Astrocyte (in vitro differentiated cells and primary cell): ENCODE results near the gene ZNF532. TPM values are rescaled to one million over a fixed set of nuclear protein-coding genes. Genes with fewer than 3 reads are reported as not detected.

Source experiments
- DNase-seq: peaks from one replicate; pipeline ENCODE4 v3.0.0-alpha.2; 2010; ENCODE audit warnings: low read depth
- FAIRE-seq: peaks from 2 replicates; lab custom pipeline; 2011; peaks lifted over from hg19 to GRCh38; lab: Jason Lieb, UNC
- H2AFZ ChIP-seq: 2 replicates; pipeline ENCODE4 v1.6.0; 2012; ENCODE audit warnings: low read depth, low read length, inconsistent platforms
- H3K27ac ChIP-seq: 2 replicates; pipeline ENCODE4 v1.5.1; 2011; ENCODE audit warnings: low read depth, low read length, inconsistent platforms
- H3K27me3 ChIP-seq: 2 replicates; pipeline ENCODE4 v1.6.0; 2011; ENCODE audit warnings: low read length, inconsistent platforms; ENCODE audit not compliant: insufficient read depth
- H3K36me3 ChIP-seq: 2 replicates; pipeline ENCODE4 v1.5.1; 2011; ENCODE audit warnings: low read length, inconsistent platforms; ENCODE audit not compliant: insufficient read depth
- H3K4me1 ChIP-seq: 2 replicates; pipeline ENCODE4 v1.5.1; 2011; ENCODE audit warnings: low read length, inconsistent platforms; ENCODE audit not compliant: insufficient read depth
- H3K4me2 ChIP-seq: 2 replicates; pipeline ENCODE4 v1.6.0; 2012; ENCODE audit warnings: low read length, inconsistent platforms
- H3K4me3 ChIP-seq: 2 replicates; pipeline ENCODE4 v1.5.1; 2011; ENCODE audit warnings: low read depth, mild to moderate bottlenecking, low read length, inconsistent platforms; ENCODE audit not compliant: insufficient read depth
- H3K79me2 ChIP-seq: 2 replicates; pipeline ENCODE4 v1.6.0; 2012; ENCODE audit warnings: mild to moderate bottlenecking, low read length, inconsistent platforms; ENCODE audit not compliant: insufficient read depth
- H3K9ac ChIP-seq: 2 replicates; pipeline ENCODE4 v1.6.0; 2012; ENCODE audit warnings: mild to moderate bottlenecking, low read length, inconsistent platforms
- H3K9me3 ChIP-seq: 2 replicates; pipeline ENCODE4 v1.5.1; 2012; ENCODE audit warnings: low read depth, mild to moderate bottlenecking, low read length, inconsistent platforms; ENCODE audit not compliant: insufficient read depth
- H4K20me1 ChIP-seq: 2 replicates; pipeline ENCODE4 v1.6.0; 2012; ENCODE audit warnings: low read length, inconsistent platforms; ENCODE audit not compliant: insufficient read depth
- H3K27ac Mint-ChIP-seq: one replicate; pipeline ENCODE4 v1.8.0; 2021; ENCODE audit warnings: mild to moderate bottlenecking, mixed read lengths; ENCODE audit not compliant: unreplicated experiment
- H3K27me3 Mint-ChIP-seq: one replicate; pipeline ENCODE4 v1.8.0; 2021; ENCODE audit warnings: low read depth, mixed read lengths; ENCODE audit not compliant: unreplicated experiment
- H3K36me3 Mint-ChIP-seq: one replicate; pipeline ENCODE4 v1.8.0; 2021; ENCODE audit warnings: low read depth, mixed read lengths; ENCODE audit not compliant: unreplicated experiment
- H3K4me1 Mint-ChIP-seq: one replicate; pipeline ENCODE4 v1.8.0; 2021; ENCODE audit warnings: low read depth, mixed read lengths; ENCODE audit not compliant: unreplicated experiment
- H3K4me3 Mint-ChIP-seq: one replicate; pipeline ENCODE4 v1.8.0; 2021; ENCODE audit warnings: mild to moderate bottlenecking, moderate library complexity, mixed read lengths; ENCODE audit not compliant: unreplicated experiment
- H3K9me3 Mint-ChIP-seq: one replicate; pipeline ENCODE4 v1.8.0; 2021; ENCODE audit warnings: mild to moderate bottlenecking, mixed read lengths; ENCODE audit not compliant: unreplicated experiment
- CTCF ChIP-seq: IDR thresholded peaks from 2 replicates; pipeline ENCODE4 v1.5.1; 2011; ENCODE audit warnings: low read depth, mild to moderate bottlenecking, inconsistent platforms, low read length, moderate library complexity; ENCODE audit not compliant: insufficient read depth
- EZH2 ChIP-seq: IDR thresholded peaks from 2 replicates; pipeline ENCODE4 v1.6.1; 2012; ENCODE audit warnings: mild to moderate bottlenecking, low read length, inconsistent platforms; ENCODE audit not compliant: insufficient read depth
- total RNA-seq: library from RNA; stranded (reverse); gene quantifications from 2 replicates; pipeline ENCODE4 v1.2.1, GENCODE V29; 2021

ZNF532 gene
- total RNA-seq, 1 donor from 2014 or later = 135 TPM

DNA sequence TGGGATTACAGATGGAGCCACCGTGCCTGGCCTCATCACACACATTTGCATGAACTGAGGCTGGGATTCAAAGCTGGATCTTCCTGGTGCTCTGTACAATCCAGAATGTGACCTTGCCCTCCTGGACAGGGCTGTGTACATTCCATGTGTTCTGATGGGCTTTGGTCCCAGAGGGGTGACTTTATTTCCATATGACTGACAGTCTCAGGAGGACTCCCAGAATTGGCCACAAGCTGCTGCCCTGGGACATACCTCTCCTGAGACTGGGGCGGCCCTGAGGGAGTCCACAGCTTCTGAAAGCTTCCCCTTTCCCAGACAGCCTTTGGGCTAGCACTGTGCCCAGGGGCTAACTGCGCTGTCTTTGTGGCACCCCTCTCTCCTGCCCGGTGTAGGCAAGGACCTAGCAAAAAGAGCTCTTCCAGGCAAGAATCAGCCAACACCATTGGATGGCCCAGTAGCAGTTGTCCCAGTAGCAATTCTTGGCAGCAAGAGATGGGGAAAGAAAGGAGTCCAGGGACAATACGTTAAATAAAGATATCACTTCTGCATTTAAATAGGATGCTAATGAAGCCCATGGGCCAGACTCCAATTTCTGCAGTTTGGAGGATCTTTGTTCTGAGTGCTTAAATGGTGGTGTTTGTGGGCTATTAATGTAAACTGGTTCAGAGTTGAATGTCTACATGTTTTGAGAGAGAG lies 26.4 kb upstream of the ZNF532 start:
- H3K27ac Mint-ChIP-seq = no peak overlapping the region
- H3K4me1 Mint-ChIP-seq = peaks cover under 1% of the 10 kb centered on the region

GRCh38 chr18:58838946-58839345 lies 25.7 kb upstream of the ZNF532 start:
- H3K79me2 ChIP-seq = no peaks in the 10 kb centered on the region
- DNase-seq (no peak), FAIRE-seq (no peak)
- no peaks in the 10 kb centered on the region for H3K27me3 ChIP-seq
- H4K20me1 ChIP-seq = no peaks in the 10 kb centered on the region
- no peak overlapping the region for H3K4me2 ChIP-seq
- no peak overlapping the region for H2AFZ ChIP-seq
- H3K4me1 ChIP-seq = no peaks in the 10 kb centered on the region
- H3K27me3 Mint-ChIP-seq = peaks cover 2% of the 10 kb centered on the region
- no peaks in the 10 kb centered on the region for H3K36me3 Mint-ChIP-seq
- H3K9me3 ChIP-seq = peaks cover 4% of the 10 kb centered on the region
- H3K27ac Mint-ChIP-seq = no peak overlapping the region
- H3K27ac ChIP-seq = no peak overlapping the region
- H3K4me1 Mint-ChIP-seq = peaks cover 5% of the 10 kb centered on the region
- no peak overlapping the region for H3K9ac ChIP-seq
- no peak overlapping the region for H3K4me3 Mint-ChIP-seq
- no peaks in the 10 kb centered on the region for H3K36me3 ChIP-seq
- TF ChIP-seq CTCF = no peak
- no peak for TF ChIP-seq EZH2
- H3K4me3 ChIP-seq = no peak overlapping the region
- no peaks in the 10 kb centered on the region for H3K9me3 Mint-ChIP-seq

More for the DNA sequence above, 26.4 kb upstream of the ZNF532 start:
- H3K9me3 Mint-ChIP-seq = no peaks in the 10 kb centered on the region
- no peak overlapping the region for H3K4me3 ChIP-seq
- no peak overlapping the region for H3K27ac ChIP-seq
- no peaks in the 10 kb centered on the region for H3K4me1 ChIP-seq
- no peak for TF ChIP-seq EZH2
- TF ChIP-seq CTCF = no peak
- H3K79me2 ChIP-seq = no peaks in the 10 kb centered on the region
- no peaks in the 10 kb centered on the region for H3K27me3 ChIP-seq
- no peaks in the 10 kb centered on the region for H3K36me3 Mint-ChIP-seq
- peaks cover 4% of the 10 kb centered on the region for H3K9me3 ChIP-seq
- peaks cover 2% of the 10 kb centered on the region for H3K27me3 Mint-ChIP-seq
- H4K20me1 ChIP-seq = no peaks in the 10 kb centered on the region
- DNase-seq (no peak), FAIRE-seq (no peak)
- no peaks in the 10 kb centered on the region for H3K36me3 ChIP-seq
- no peak overlapping the region for H3K4me2 ChIP-seq
- no peak overlapping the region for H3K9ac ChIP-seq
- no peak overlapping the region for H2AFZ ChIP-seq
- no peak overlapping the region for H3K4me3 Mint-ChIP-seq
